Glutamatergic neuron (in vitro differentiated cells): Measurements from ENCODE around the gene GGA3. TPM values are rescaled to one million over a fixed set of nuclear protein-coding genes. Genes with fewer than 3 reads are reported as not detected.

Experiments
- DNase-seq: peaks from one replicate; pipeline ENCODE4 v3.0.0; 2022
- H3K27ac Mint-ChIP-seq: one replicate; pipeline ENCODE4 v1.8.0; 2020; ENCODE audit warnings: mild to moderate bottlenecking, mixed read lengths, inconsistent platforms; ENCODE audit not compliant: unreplicated experiment
- H3K27me3 Mint-ChIP-seq: one replicate; pipeline ENCODE4 v1.8.0; 2020; ENCODE audit warnings: mild to moderate bottlenecking, moderate library complexity, mixed read lengths, inconsistent platforms; ENCODE audit not compliant: unreplicated experiment
- H3K36me3 Mint-ChIP-seq: one replicate; pipeline ENCODE4 v1.8.0; 2020; ENCODE audit warnings: mild to moderate bottlenecking, mixed read lengths, inconsistent platforms; ENCODE audit not compliant: unreplicated experiment
- H3K4me1 Mint-ChIP-seq: one replicate; pipeline ENCODE4 v1.8.0; 2020; ENCODE audit warnings: mild to moderate bottlenecking, low read depth, mixed read lengths, inconsistent platforms; ENCODE audit not compliant: unreplicated experiment
- H3K4me3 Mint-ChIP-seq: one replicate; pipeline ENCODE4 v1.8.0; 2020; ENCODE audit warnings: mild to moderate bottlenecking, mixed read lengths, inconsistent platforms; ENCODE audit not compliant: unreplicated experiment
- H3K9me3 Mint-ChIP-seq: one replicate; pipeline ENCODE4 v1.8.0; 2020; ENCODE audit warnings: mild to moderate bottlenecking, moderate library complexity, mixed read lengths, inconsistent platforms; ENCODE audit not compliant: unreplicated experiment
- CTCF ChIP-seq: fragments of 200-600 bp; sonication (generic); IDR thresholded peaks from one replicate; pipeline ENCODE4 v1.5.0; 2021; ENCODE audit not compliant: partially characterized antibody, unreplicated experiment
- total RNA-seq: library from RNA; stranded (reverse); fragmentation: NEBNext Ultra II Directional; extraction: Animal tissue kit (Norgen Biotek cat#: 25700); gene quantifications from one replicate; pipeline ENCODE4 v1.2.1, GENCODE V29; 2021; ENCODE audit not compliant: unreplicated experiment

Gene GGA3
- total RNA-seq, 1 donor from 2014 or later = 65.0 TPM

- peaks cover 5% of the 10 kb centered on the region for H3K27me3 Mint-ChIP-seq
- no peak for TF ChIP-seq CTCF
- peaks cover 7% of the 10 kb centered on the region for H3K9me3 Mint-ChIP-seq
- H3K36me3 Mint-ChIP-seq = no peaks in the 10 kb centered on the region
- no peak for DNase-seq
- peak overlapping the region; percentile 82 for H3K27ac Mint-ChIP-seq
- H3K4me3 Mint-ChIP-seq = no peak overlapping the region
- no peaks in the 10 kb centered on the region for H3K4me1 Mint-ChIP-seq
These were observed 24.0 kb downstream of the GGA3 start for GRCh38 chr17:75237100-75238014.

- Mint-ChIP-seq H3K4me1 (no peaks in the 10 kb centered on the region), H3K27ac (no peak overlapping the region), H3K27me3 (peaks cover 3% of the 10 kb centered on the region), H3K9me3 (peaks cover 4% of the 10 kb centered on the region), H3K36me3 (no peaks in the 10 kb centered on the region), H3K4me3 (no peak overlapping the region)
- DNase-seq = no peak
- TF ChIP-seq CTCF = no peak
These were observed 28.6 kb downstream of the GGA3 start for GRCh38 chr17:75232786-75233185.

GRCh38 chr17:75231741-75232464, 29.5 kb downstream of the GGA3 start:
- no peaks in the 10 kb centered on the region for H3K36me3 Mint-ChIP-seq
- peaks cover 1% of the 10 kb centered on the region for H3K27me3 Mint-ChIP-seq
- no peak for TF ChIP-seq CTCF
- no peak for DNase-seq
- H3K27ac Mint-ChIP-seq = no peak overlapping the region
- no peaks in the 10 kb centered on the region for H3K4me1 Mint-ChIP-seq
- peak overlapping the region; percentile 17 for H3K4me3 Mint-ChIP-seq
- H3K9me3 Mint-ChIP-seq = peaks cover 4% of the 10 kb centered on the region

- no peaks in the 10 kb centered on the region for H3K4me1 Mint-ChIP-seq
- H3K27ac Mint-ChIP-seq = no peak overlapping the region
- H3K36me3 Mint-ChIP-seq = no peaks in the 10 kb centered on the region
- no peak for DNase-seq
- TF ChIP-seq CTCF = no peak
- peaks cover 1% of the 10 kb centered on the region for H3K9me3 Mint-ChIP-seq
- peaks cover 1% of the 10 kb centered on the region for H3K27me3 Mint-ChIP-seq
- H3K4me3 Mint-ChIP-seq = no peak overlapping the region
These were observed 30.3 kb downstream of the GGA3 start for GRCh38 chr17:75231071-75231470.

- Mint-ChIP-seq H3K4me1 (peaks cover 1% of the 10 kb centered on the region), H3K27ac (no peak overlapping the region), H3K27me3 (peaks cover 4% of the 10 kb centered on the region), H3K4me3 (no peak overlapping the region), H3K36me3 (no peaks in the 10 kb centered on the region), H3K9me3 (peaks cover 1% of the 10 kb centered on the region)
- DNase-seq = no peak
- TF ChIP-seq CTCF = no peak
These were observed 32.6 kb downstream of the GGA3 start for GRCh38 chr17:75228847-75229246.
